HG03108 (cell line): ENCODE data around the gene ATP5F1B.

Source experiments
- ATAC-seq: cut with Tn5 transposase; IDR thresholded peaks from one replicate; pipeline ENCODE4 v1.9.1; 2021; ENCODE audit warnings: moderate library complexity; ENCODE audit not compliant: unreplicated experiment

The ATP5F1B gene

GRCh38 chr12:56645717-56646446 lies at the start of gene ATP5F1B:
ATP5F1B (minus strand) TSS chr12:56645984; CDS start chr12:56645963, 21 bp downstream.
- peak; percentile 98 for ATAC-seq

DNA sequence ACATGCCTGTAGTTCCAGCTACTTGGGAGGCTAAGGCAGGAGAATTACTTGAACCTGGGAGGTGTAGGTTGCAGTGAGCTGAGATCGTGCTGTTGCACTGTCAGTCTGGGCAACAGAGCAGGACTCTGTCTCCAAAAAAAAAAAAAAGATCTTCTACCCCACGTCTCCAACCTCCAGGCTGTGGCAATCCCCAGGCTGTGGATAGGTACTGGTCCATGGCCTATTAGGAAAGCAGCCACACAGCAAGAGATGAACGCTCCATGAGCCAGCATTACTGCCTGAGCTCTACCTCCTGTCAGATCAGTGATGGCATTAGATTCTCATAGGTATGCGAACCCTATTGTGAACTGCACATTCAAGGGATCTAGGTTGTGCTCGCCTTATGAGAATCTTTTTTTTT lies 48.4 kb upstream of the ATP5F1B start:
- no peak for ATAC-seq

GRCh38 chr12:56688846-56689109 lies 43.0 kb upstream of the ATP5F1B start:
- ATAC-seq, result no peak

DNA sequence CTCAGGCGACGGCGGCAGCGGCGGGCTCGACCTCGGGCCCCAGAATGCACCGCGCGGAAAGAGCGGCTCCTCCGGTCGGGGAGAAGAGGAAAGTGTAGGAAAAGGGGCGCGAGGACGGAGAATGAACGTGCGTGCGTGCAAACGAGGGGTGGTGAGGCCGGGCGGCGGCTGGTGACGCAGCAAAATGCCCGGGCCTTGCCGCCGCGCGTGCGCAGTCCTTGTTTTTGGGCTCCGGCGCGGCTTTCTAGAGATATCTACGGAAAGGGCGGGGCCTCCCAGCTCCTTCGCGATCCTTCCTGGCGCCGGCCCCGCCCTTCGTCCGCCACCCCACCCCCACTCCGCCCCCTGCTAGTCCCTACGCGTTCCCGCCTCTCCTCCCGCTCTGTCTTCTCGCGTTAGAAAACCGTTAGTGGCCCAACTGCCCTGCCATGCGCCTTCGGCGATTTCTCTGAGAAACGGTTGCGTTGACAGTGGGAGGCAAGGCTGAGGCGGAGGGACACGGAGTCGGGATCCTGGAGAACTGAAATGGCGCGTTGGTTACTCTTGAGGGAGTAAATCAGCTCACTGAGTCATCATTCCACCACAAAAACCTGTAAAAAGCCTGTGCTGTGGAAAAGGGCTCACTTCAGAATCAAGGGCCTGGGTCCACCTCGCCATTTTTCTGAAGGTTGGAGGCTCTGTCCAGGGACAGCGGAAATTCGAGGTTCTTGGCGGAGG lies 42.5 kb upstream of the ATP5F1B start, which contains the start of gene PTGES3:
Gene PTGES3 (minus strand): TSS at position 156 of the 717 bp plus-strand sequence. CDS start 285 bp downstream, outside the sequence.
- peak; percentile 64 for ATAC-seq

GRCh38 chr12:56687223-56688128 lies 41.7 kb upstream of the ATP5F1B start:
- ATAC-seq, result no peak

DNA sequence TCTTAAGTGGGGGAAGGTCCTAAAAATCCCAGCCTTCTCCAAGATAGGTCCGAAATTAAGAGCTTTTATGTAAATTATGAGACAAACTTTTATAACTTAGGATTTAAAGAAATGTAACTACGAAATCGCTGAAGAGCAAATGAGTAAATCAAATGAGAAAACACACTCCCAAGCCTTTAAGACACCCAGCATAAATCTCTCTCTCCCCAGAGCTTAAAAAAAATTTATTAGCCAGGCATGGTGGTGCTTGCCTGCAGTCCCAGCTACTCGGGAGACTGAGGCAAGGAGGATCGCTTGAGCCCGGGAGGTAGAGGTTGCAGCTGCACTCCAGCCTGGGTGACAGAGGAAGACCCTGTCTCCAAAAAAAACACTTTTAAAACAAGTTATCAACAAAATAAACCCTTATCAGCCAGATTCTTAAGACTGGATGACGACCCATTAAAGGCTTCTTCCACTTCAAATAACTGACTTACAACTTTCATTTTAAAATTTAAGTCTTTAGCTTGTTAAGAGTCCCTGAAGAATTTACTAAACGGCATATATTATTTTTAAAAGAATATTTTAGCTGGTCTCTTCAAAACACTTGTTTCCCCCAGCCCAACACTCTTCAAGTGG lies 39.1 kb upstream of the ATP5F1B start:
- no peak for ATAC-seq

DNA sequence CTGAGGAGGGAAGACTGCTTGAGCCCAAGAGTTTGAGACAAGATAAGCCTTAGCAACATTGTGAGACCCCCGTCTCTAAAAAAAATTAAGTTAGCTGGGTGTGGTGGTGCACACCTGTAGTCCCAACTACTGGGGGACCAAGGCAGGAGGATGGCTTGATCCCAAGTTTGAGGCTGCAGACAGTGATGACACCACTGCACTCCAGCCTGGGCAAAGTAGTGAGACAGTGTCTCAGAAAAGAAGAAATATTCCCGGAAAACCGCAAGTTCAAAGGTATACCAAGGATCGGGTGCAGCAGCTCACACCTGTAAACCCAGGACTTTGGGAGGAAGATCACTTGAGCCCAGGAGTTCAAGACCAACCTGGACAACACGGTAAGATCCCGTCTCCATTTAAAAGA lies 36.5 kb upstream of the ATP5F1B start:
- ATAC-seq, result no peak

DNA sequence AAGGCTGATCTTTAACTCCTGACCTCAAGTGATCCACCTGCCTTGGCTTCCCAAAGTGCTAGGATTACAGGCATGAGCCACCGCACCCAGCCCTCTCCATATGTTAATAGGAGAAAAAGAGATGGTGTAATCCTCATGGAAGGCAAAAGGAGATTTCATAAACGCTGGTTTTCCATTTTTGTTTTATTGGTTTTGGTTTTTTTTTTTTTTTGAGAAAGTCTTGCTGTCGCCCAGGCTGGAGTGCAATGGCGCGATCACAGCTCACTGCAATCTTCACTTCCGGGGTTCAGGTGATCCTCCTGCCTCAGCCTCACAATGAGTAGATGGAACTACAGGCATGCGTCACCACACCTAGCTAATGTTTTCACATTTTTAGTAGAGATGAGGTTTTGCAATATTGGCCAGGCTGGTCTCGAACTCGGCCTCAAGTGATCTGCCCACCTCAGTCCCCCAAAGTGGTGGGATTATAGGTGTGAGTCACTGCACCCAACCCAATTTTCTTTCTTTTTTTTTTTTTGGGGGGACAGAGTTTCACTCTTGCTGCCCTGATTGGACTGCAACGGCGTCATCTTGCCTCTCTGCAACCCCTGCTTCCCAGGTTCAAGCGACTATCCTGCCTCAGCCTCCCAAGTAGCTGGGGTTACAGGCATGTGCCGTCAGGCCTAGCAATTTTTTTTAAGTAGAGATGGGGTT lies 34.2 kb upstream of the ATP5F1B start:
- ATAC-seq, result no peak

- ATAC-seq, result no peak
These were observed 33.1 kb upstream of the ATP5F1B start for GRCh38 chr12:56678852-56679251.

GRCh38 chr12:56677680-56678079 lies 31.9 kb upstream of the ATP5F1B start:
- ATAC-seq, result peak; percentile 48

- ATAC-seq, result no peak
These were observed 31.2 kb upstream of the ATP5F1B start for GRCh38 chr12:56676851-56677580.

DNA sequence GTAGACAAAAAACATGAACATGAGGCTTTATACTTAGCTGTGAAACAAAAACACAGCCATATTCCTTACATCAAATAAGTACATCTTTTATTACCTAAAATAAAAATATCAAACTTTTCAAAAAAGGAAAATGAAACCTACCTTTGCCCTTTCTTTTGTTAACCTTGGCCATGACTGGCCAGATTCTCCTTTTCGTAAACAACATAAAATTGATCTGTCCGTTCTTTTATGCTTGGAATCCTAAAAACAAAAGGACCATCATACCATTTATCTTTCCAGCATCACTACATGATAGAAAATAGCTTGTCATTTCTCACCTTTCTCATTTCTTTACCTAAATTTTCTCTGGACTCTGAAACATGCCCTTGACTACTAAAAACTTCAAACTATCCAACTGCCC lies 25.8 kb upstream of the ATP5F1B start:
- no peak for ATAC-seq

DNA sequence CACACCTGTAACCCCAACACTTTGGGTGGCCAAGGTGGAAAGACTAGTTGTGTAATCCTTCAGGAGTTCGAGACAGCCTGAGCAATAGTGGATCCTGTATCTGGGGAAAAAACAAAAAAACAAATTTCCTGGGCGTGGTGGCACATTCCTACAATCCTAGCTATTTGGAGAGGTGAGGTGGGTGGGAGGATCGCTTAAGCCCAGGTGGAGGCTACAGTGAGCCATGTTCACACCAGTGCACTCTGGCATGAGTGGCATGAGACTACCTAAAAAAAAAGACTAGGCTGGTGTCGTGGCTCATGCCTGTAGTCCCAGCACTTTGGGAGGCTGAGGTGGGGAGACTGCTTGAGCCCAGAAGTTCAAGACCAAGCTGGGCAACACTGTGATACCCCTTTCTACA lies 25.1 kb upstream of the ATP5F1B start:
- ATAC-seq, result no peak

GRCh38 chr12:56668197-56668457 lies 22.3 kb upstream of the ATP5F1B start:
- no peak for ATAC-seq

DNA sequence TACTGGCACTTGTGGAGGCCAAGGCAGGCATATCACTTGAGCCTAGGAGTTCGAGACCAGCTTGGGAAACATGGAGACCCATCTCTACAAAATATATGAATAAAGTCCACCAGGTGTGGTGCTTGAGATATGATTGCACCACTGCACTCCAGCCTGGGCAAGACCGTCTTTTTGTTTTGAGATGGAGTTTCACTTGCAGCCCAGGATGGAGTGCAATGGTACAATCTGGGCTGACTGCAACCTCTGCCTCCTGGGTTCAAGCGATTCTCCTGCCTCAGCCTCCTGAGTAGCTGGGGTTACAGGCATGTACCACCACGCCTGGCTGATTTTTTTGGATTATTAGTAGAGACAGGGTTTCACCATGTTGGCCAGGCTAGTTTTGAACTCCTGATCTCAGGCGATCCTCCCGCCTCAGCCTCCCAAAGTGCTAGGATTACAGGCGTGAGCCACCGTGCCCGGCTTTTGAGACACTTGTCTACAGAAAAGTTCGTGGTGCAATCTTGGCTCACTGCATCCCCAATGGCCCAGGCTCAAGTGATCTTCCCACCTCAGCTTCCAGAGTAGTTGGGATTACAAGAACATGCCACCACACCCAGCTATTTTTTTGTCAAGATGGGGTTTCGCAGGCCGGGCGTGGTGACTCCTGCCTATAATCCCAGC lies 16.3 kb upstream of the ATP5F1B start:
- no peak for ATAC-seq

DNA sequence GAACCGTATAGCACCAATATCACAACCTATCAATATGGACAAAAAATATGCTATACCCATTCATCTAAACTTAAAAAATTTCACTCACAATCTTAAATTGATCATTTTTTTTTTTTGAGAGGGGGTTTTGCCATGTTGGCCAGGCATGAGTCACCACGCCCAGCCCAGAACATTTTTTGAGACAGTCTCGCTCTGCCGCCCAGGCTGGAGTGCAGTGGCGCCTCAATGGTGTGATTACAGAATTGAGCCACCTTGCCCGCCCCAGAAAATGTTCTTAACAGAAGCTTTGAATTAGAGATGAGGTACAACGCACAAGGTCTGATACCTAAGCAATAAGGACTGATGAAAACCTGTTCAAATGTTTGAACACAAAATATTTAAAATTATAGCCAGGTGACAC lies 15.8 kb upstream of the ATP5F1B start:
- no peak for ATAC-seq

- no peak for ATAC-seq
These were observed 13.1 kb upstream of the ATP5F1B start for GRCh38 chr12:56658921-56659320.

GRCh38 chr12:56657416-56658379 lies 11.9 kb upstream of the ATP5F1B start:
- ATAC-seq, result no peak
